Activated CD8-positive, alpha-beta memory T cell treated with anti-CD3 and anti-CD28 coated beads, Interleukin-2, amount 50 U/mL, for 1 hour (primary cell): ENCODE results near the gene TMEM61.
"Not testable (repeated sequence)": the region's sequence is repeated elsewhere in the genome, so short reads cannot be mapped to it uniquely, and the experiment has no call there.

Experiments used
- DNase-seq: peaks from one replicate; pipeline ENCODE4 v3.0.0-alpha.2; 2020; ENCODE audit errors: extremely low read depth

Gene TMEM61

DNA sequence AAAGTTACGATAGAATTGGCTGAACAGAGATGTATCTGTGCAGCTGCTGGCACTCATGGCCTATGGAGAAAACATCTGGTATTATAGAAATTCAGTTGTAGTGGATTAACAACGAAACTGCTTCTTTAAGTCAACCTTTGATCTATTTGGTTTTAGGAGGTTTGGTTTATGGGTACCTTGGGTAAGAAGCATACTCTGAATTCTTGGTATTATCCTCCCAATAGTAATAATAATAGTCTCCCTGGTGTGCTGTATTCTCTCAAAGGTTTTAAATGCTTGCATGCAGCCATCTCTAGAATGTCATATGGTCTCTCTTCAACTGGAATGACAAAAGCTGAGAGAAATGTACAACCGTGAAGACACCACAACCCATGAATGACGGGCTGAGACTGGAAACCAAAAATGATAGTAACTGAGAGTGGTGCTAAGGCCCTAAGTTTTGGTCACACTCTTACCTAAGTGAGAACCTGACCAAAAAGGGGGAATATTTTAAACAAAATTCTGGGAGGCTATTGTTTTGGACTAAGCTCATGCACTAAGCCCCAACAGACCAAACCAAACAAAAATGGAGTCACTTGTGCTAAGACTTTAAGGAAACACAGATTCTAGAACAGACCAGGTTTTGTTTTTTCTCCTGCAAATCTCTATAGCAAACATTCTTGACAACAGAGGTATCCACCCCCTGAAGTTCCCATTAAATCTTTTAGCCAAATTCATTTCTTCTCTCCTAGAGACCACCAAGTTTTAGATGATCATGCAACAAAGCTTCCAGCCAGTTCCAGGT is 17.6 kb upstream of the TMEM61 start:
- no peak for DNase-seq

DNA sequence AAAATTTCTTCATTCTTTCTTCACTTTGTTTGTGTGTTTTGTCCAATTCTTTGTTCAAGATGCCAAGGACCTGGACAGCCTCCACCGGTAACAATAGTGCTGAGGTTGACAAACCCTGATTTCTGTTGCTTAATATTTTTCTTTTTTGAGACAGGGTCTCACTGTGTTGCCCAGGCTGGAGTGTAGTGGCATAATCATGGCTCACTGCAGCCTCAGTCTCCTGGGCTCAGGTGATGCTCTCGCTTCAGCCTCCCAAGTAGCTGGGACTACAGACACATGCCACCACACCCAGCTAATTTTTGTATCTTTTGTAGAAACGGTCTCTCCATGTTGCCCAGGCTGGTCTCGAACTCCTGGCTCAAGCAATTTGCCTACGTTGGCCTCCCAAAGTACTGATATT is 16.6 kb upstream of the TMEM61 start:
- not testable (repeated sequence) for DNase-seq

- DNase-seq = no peak
These were observed 14.6 kb upstream of the TMEM61 start for GRCh38 chr1:54965624-54966340.

GRCh38 chr1:54967372-54967771 is 13.1 kb upstream of the TMEM61 start:
- DNase-seq = no peak

DNA sequence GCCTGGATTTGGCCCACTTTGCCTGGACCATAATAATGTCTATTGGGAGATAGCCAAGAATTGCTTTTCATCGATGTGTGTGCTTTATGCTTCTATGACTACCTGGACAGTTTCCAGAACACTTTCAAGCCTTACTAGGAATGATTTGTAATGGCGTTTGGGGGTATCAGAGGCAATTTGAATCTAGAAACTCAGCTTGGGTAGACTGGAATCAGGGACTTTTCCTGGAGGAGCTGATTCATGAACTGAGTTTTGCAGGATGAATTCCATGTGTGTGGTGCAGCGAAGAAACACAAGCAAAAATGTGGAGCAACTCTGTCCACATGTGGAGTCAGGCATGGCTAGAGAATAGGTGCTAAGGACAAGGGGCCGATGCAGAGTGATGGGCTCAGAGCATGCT is 11.9 kb upstream of the TMEM61 start:
- no peak for DNase-seq

DNA sequence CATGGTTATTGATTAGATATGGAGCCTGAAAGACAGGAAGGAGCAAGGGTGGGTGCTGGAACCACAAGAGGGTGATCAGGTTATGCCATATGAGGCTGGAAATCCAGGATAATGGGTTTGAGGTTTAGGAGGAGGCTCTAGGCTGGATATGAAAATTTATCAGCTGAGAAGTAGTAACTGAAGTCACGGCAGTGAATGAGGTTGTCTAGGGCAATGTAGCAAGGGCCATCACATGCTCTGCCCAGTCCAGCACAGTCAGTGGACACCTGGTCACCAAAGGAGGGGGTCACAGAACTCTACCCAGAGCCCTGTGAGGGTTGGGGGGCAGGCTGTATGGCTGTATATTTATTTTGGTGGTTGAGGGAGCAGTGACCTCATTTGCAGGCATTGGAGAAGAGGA is 10.5 kb upstream of the TMEM61 start:
- no peak for DNase-seq

DNA sequence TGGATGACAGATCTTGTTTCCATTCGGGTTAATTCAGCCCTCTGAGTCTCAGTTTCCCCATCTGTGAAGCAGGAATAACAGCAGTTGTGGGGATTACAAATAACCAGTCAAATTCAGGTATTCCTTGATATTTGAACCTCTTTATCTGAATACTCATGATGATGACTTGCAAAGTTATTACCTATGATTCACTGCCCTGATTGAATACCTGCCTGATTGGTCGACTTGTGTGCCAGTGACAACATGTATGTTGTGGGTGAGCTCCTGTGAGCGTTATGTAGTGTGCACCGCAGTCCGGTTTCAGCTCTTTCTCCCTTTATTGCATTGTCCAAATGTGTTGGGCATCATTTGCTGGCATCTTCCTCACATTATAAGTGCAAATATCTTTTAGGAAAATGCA is 9.5 kb upstream of the TMEM61 start:
- no peak for DNase-seq

DNA sequence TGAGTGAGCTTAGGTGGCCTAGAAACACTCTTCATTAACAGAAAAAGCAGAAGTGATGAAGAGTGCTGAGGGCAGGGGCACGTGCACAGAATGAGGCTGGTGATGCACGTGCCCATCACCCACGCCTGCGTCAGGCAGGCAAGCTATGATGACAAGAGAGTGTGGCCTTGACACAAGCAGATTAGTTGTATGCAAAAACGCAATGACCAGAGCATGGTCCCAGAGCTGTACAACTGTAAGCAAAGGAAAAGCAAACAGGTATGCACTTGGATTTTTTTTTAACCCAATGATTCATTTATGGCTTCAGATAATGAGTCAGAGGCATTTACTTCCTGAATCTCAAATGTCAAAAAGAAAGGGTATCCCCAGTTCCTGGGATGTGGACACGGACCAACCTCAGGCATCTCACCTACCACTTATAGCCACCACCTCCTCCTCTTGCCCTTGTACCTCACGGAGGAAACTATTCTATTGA is 9.1 kb upstream of the TMEM61 start:
- no peak for DNase-seq

DNA sequence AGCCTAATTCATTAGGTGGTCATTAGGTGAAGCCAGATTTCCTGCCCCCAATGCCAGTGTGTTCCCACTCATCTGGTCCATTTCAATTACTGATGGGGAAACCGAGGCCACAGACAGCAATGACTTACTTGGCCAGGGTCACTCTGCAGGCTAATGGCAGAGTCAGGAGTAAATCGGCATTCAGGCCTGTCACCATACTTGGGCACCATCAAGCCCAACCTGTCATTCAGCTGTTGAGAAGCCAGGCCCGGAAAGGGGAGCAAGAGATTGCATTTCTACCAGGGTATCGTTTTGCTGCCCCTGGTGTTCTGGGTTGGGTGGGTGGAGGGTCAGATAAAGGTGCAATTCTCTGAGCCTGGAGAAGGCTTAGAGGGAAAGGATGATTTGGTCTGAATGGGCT is 8.0 kb upstream of the TMEM61 start:
- DNase-seq = no peak

GRCh38 chr1:54973205-54973921 is 7.1 kb upstream of the TMEM61 start:
- no peak for DNase-seq

- no peak for DNase-seq
These were observed 4.9 kb upstream of the TMEM61 start for GRCh38 chr1:54975356-54976108.

- DNase-seq = no peak
These were observed 3.7 kb upstream of the TMEM61 start for GRCh38 chr1:54976747-54977146.

DNA sequence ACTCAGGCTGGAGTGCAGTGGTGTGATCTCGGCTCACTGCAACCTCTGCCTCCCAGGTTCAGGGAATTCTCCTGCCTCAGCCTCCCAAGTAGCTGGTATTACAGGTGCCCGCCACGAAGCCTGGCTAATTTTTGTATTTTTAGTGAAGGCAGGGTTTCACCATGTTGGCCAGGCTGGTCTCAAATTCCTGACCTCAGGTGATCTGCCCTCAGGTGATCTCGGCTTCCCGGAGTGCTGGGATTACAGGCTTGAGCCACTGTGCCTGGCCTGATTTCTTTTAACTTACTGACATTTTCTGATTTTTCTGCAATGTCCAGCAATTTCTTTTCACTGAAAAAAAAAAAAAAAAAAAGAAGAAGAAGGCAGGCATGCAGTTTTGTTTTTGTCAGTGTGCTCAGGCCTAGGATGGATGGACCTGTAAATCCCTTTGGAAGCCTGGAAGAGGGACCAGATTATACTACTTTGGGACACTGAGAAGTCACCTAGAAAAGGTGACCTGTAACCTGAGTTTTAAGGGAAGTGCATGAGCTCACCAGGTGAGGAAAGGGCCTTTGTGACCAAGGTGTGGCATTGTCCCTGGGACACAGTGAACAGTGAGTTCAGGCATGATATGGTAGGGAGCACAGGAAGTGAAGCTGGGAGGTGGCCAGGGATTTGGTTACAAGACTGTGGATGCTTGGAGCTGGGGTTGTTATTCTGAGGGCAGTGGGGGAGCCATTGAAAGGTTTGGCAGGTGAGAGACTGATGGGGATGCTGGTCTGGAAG is 2.7 kb upstream of the TMEM61 start:
- no peak for DNase-seq

GRCh38 chr1:54978528-54979326 is 1.7 kb upstream of the TMEM61 start:
- DNase-seq = no peak

DNA sequence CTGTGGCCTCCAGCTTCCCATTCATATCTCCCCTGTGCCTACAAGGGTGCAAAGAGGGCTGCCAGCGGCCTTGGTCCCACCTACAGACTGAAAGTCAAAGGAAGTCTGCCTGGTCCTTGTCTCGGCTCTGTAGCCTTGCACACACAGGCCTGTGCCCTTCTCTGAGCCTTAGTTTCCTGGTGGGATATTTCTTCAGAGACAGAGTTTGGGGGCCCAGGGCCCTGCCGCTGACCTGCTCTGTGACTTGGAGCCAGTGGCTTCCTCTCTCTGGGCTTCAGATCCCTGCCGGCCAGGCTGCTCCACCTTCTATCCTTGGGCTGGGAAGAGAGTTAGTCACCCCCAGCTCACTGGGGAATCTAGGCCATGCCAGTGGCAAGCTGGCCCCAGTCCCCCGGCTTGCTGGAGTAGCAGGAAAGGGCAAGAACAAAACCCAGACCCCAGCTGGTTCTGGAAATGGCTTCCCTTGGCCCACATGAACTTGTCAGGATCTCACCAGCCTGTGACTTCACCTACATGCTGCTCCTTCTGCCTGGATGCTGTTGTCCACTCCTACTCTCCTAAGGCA is 1.0 kb upstream of the TMEM61 start:
- no peak for DNase-seq

DNA sequence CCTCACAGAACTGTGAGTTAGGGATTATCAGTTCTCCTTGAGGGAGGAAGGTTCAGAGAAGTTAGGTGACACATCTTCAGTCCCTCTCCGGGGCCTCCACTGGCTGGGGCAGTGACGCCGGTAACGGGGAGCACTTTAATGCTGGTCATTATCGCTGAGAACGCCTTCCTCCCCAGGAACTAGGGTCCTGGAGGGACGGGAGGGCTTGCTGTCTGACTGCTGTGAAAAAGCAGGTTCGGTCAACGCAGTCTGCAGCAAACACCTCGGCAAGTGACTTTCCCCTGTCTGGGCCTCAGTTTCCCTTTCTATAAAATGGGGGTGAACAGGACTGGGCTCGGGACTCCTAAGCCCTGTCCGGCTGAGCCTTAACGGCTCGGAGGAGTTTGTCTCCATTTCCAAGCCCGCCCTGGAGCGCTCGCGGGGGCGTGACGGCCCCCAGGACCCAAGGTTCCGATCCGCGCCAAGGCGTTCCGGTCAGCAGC is 341 bp upstream of the TMEM61 start:
- no peak for DNase-seq

DNA sequence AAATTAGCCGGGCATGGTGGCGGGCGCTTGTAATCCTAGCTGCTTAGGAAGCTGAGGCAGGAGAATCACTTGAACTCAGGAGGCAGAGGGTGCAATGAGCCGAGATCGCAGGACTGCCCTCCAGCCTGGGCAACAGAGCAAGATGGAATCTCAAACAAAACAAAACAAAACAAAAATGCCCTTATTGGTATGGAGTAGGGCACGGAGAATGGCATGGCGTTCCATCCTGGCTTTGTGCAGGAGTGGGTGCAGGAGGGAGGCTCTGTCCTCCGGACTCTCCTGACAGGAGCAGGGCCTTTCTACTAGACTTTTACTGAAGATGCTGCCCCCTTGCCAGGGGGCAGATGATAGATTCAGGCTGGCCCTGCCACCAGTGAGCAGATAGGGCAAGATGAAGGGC is 1.0 kb downstream of the TMEM61 start:
- no peak for DNase-seq

DNA sequence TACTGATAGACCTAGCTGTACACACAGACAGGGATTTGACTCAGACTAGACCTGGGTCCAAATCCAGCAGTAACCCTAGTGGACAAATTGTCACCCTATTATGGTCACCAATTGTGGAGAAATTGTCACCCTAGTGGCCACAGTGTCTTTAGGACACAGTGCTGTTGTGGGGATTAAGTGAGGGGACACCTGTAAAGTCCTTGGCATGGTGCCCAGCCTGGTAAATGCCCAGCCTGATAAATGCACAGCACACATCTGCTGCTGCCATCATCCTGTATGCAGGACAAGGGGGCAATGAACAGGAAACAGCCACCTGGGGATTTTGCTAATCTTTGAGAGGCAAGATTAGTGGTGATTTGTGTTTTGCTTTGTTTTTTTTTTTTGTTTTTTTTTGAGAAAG is 2.3 kb downstream of the TMEM61 start:
- DNase-seq = no peak

DNA sequence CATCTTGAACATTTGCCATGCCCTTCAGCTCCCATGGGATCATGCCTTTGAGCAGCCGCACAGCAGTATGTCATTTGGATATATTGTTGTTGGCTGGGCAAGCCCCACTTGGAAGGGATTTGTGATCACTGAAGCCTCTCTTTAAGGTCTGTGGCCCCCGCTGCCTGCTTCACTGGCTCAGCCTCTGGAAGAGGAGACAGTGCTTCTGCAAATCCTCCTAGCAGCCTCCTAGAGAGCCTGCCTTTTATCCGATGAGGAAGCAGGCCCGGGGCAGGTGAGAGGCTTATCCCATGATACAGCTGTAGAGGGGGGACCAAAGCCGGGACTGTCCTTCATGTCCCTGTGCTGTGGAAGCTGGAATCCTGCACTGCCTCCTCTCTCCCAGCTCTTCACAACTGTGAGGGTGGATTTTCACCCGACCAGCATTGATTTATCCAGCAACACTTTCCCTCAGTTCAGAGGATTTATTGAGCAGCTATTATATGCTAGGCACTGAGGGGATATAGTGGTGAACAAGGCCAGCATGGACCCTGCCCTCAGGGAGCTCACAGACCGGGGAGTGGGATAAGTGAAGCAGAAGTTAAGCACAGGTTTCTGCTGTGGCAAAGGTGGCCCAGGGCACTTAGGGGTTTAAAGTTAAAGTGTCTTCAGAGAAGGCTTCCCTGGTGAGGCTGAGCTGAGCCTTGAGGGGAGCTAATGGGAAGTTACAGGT is 3.9 kb downstream of the TMEM61 start:
- no peak for DNase-seq
